HCT116 (cell line): ENCODE results near the gene ARVCF. TPM values are rescaled to one million over a fixed set of nuclear protein-coding genes. Genes with fewer than 3 reads are reported as not detected.

Experiments
- ATAC-seq: fragments of 200-7000 bp; cut with Tn5 transposase; 2 replicates; pipeline ENCODE4 v1.9.1; 2020; ENCODE audit warnings: mild to moderate bottlenecking, moderate library complexity
- BruUV-seq: library from RNA; stranded (reverse); fragments of 400-500 nt; replicated peaks from 2 replicates; lab custom pipeline; 2021; lab: Mats Ljungman, UMichigan
- CTCF ChIA-PET: fragments of 300-600 bp; sonication (Branson Sonifier 250); formaldehyde crosslinking; loops from one replicate; lab custom pipeline; 2021; ENCODE audit warnings: antibody characterized with exemption; lab: Charles Lee
- POLR2A ChIA-PET: fragments of 300-600, 350-600 bp; sonication (Branson Sonifier 250); formaldehyde crosslinking; loops from one replicate; lab custom pipeline; 2021; ENCODE audit warnings: antibody characterized with exemption; lab: Charles Lee
- RAD21 ChIA-PET, 2 experiments: fragments of 300-600 bp; sonication (Branson Sonifier 250); formaldehyde crosslinking; loops; one replicate each; lab custom pipeline; 2023; ENCODE audit warnings: low total read pairs in 2 of 2; ENCODE audit not compliant: uncharacterized antibody in 2 of 2, unreplicated experiment in 2 of 2, low non-redundant PET in 1 of 2; lab: Charles Lee
- DNase-seq: peaks from one replicate; pipeline ENCODE4 v3.0.0-alpha.2; 2010; ENCODE audit warnings: low read depth, low spot score
- H2AFZ ChIP-seq: fragments of 200-600 bp; shearing (Covaris generic), sonication (generic); 2 replicates; pipeline ENCODE4 v1.6.1; 2017; ENCODE audit warnings: low read depth, mixed run types, mixed read lengths, antibody characterized with exemption, low read length; ENCODE audit not compliant: poor library complexity, severe bottlenecking
- H3K27ac ChIP-seq: 2 replicates; pipeline ENCODE4 v1.5.1; 2012; ENCODE audit warnings: low read depth, low read length
- H3K27me3 ChIP-seq: fragments of 200-600 bp; sonication (generic); 2 replicates; pipeline ENCODE4 v1.6.1; 2016; ENCODE audit warnings: mixed run types, low read length, mixed read lengths; ENCODE audit not compliant: insufficient read depth
- H3K36me3 ChIP-seq, 2 experiments: fragments of 200-500 bp in 1 of 2; fragments of 200-600 bp in 1 of 2; sonication (Bioruptor generic) in 1 of 2; sonication (generic) in 1 of 2; 2 replicates each; pipeline versions ENCODE4 v1.5.1 to v1.6.1; 2014 to 2016; ENCODE audit warnings: low read length in 2 of 2, inconsistent platforms in 1 of 2, mixed read lengths in 1 of 2, mixed run types in 1 of 2; ENCODE audit not compliant: insufficient read depth in 2 of 2, control insufficient read depth in 1 of 2
- H3K4me1 ChIP-seq, 2 experiments: fragments of 200-600 bp in 1 of 2; sonication (generic) in 1 of 2; 2 replicates each; pipeline versions ENCODE4 v1.5.1 to v1.6.1; 2012 to 2017; ENCODE audit warnings: low read length in 2 of 2, inconsistent platforms in 1 of 2, mild to moderate bottlenecking in 1 of 2, mixed read lengths in 1 of 2, mixed run types in 1 of 2, moderate library complexity in 1 of 2; ENCODE audit not compliant: insufficient read depth in 2 of 2, control insufficient read depth in 1 of 2
- H3K4me2 ChIP-seq: fragments of 200-600 bp; sonication (generic); 2 replicates; pipeline ENCODE4 v1.6.1; 2017; ENCODE audit warnings: mixed run types, low read length, mixed read lengths
- H3K4me3 ChIP-seq, 2 experiments: fragments of 200-600 bp in 1 of 2; sonication (generic) in 1 of 2; replicated peaks in 1 of 2; 2 replicates each; pipeline ENCODE4 v1.5.1; 2011 to 2016; ENCODE audit warnings: low read length in 2 of 2, control low read depth in 1 of 2, low read depth in 1 of 2, mild to moderate bottlenecking in 1 of 2, mixed read lengths in 1 of 2, mixed run types in 1 of 2
- H3K79me2 ChIP-seq: fragments of 200-600 bp; sonication (generic); 2 replicates; pipeline ENCODE4 v1.6.1; 2017; ENCODE audit warnings: mild to moderate bottlenecking, mixed run types, low read length, moderate library complexity, mixed read lengths; ENCODE audit not compliant: insufficient read depth
- H3K9ac ChIP-seq: fragments of 200-600 bp; sonication (generic); 2 replicates; pipeline ENCODE4 v1.6.1; 2016; ENCODE audit warnings: low read length, mixed read lengths
- H3K9me2 ChIP-seq: fragments of 200-600 bp; sonication (generic), shearing (Covaris generic); 2 replicates; pipeline ENCODE4 v1.6.1; 2017; ENCODE audit warnings: mixed run types, mild to moderate bottlenecking, moderate library complexity; ENCODE audit not compliant: insufficient read depth
- H3K9me3 ChIP-seq, 2 experiments: fragments of 200-500 bp in 1 of 2; fragments of 200-600 bp in 1 of 2; sonication (Bioruptor generic) in 1 of 2; sonication (generic) in 1 of 2; 2 replicates each; pipeline ENCODE4 v1.6.1; 2014 to 2017; ENCODE audit warnings: low read length in 2 of 2, mixed read lengths in 2 of 2, inconsistent platforms in 1 of 2, low read depth in 1 of 2, mild to moderate bottlenecking in 1 of 2, mixed run types in 1 of 2, moderate library complexity in 1 of 2; ENCODE audit not compliant: control insufficient read depth in 1 of 2, insufficient read depth in 1 of 2
- H4K20me1 ChIP-seq: fragments of 200-600 bp; sonication (generic), shearing (Covaris generic); 2 replicates; pipeline ENCODE4 v1.6.1; 2017; ENCODE audit warnings: mixed run types, mild to moderate bottlenecking, moderate library complexity; ENCODE audit not compliant: insufficient read depth
- CBX3 ChIP-seq: IDR thresholded peaks from 2 replicates; pipeline ENCODE4 v1.6.1; 2012; ENCODE audit warnings: low read depth
- CEBPB ChIP-seq: IDR thresholded peaks from 2 replicates; pipeline ENCODE4 v1.6.1; 2012; ENCODE audit warnings: low read depth
- ELF1 ChIP-seq: IDR thresholded peaks from 2 replicates; pipeline ENCODE4 v1.6.1; 2012; ENCODE audit warnings: low read depth, borderline replicate concordance
- EZH2phosphoT487 ChIP-seq: fragments of 200-600 bp; IDR thresholded peaks from 2 replicates; pipeline ENCODE4 v1.6.1; 2018; ENCODE audit warnings: antibody characterized with exemption, borderline replicate concordance
- FOSL1 ChIP-seq: IDR thresholded peaks from 2 replicates; pipeline ENCODE4 v1.6.1; 2012; ENCODE audit warnings: low read depth
- JUND ChIP-seq: IDR thresholded peaks from 2 replicates; pipeline ENCODE4 v1.6.1; 2012
- POLR2A ChIP-seq: IDR thresholded peaks from 2 replicates; pipeline ENCODE4 v1.7.0; 2011; ENCODE audit warnings: borderline replicate concordance; ENCODE audit not compliant: insufficient read depth, insufficient read length; ENCODE audit errors: extremely low read depth
- POLR2AphosphoS5 ChIP-seq: IDR thresholded peaks from 2 replicates; pipeline ENCODE4 v1.6.1; 2011; ENCODE audit warnings: mild to moderate bottlenecking, low read depth, low read length, moderate library complexity
- RAD21 ChIP-seq: IDR thresholded peaks from 2 replicates; pipeline ENCODE4 v1.6.1; 2012; ENCODE audit warnings: low read depth, mild to moderate bottlenecking
- SP1 ChIP-seq: IDR thresholded peaks from 2 replicates; pipeline ENCODE4 v1.6.1; 2012; ENCODE audit warnings: low read depth
- ZFX ChIP-seq: fragments of 450-650 bp; IDR thresholded peaks from 2 replicates; pipeline ENCODE4 v1.6.1; 2017
- ZNF274 ChIP-seq: fragments of 200-500 bp; sonication (Bioruptor generic); IDR thresholded peaks from 2 replicates; pipeline ENCODE4 v1.6.1; 2014; ENCODE audit warnings: mild to moderate bottlenecking, low read depth, low read length, inconsistent platforms
- intact Hi-C: fragments of 100-400 bp; cut with micrococcal nuclease; formaldehyde crosslinking; loops from 2 replicates; pipeline ENCODE4 v1.10.0; 2022
- total RNA-seq: library from RNA; stranded (reverse); gene quantifications from one replicate; pipeline ENCODE4 v1.2.1, GENCODE V29; 2021; ENCODE audit not compliant: unreplicated experiment
- TF ChIP-seq, protein P1 (sequence below), 3 experiments: fragments of 200-600 bp in 1 of 3; sonication (generic) in 1 of 3; IDR thresholded peaks in 2 of 3; conservative IDR thresholded peaks in 1 of 3; 2 replicates each; pipeline ENCODE4 v1.5.1; 2012 to 2017; ENCODE audit warnings: low read depth in 2 of 3, low read length in 2 of 3, antibody characterized with exemption in 1 of 3, borderline replicate concordance in 1 of 3, control low read depth in 1 of 3, mild to moderate bottlenecking in 1 of 3, mixed read lengths in 1 of 3, mixed run types in 1 of 3, moderate library complexity in 1 of 3; ENCODE audit not compliant: insufficient read depth in 1 of 3
- TF ChIP-seq, protein P2 (sequence below): IDR thresholded peaks from 2 replicates; pipeline ENCODE4 v1.6.1; 2012
- TF ChIP-seq, protein P3 (sequence below): IDR thresholded peaks from 2 replicates; pipeline ENCODE4 v1.6.1; 2011; ENCODE audit warnings: mild to moderate bottlenecking, low read length, moderate library complexity; ENCODE audit not compliant: insufficient replicate concordance; ENCODE audit errors: extremely low read depth
- TF ChIP-seq, protein P4 (sequence below): IDR thresholded peaks from 2 replicates; pipeline ENCODE4 v1.6.1; 2012

ARVCF gene
- total RNA-seq, 1 experiment from 2014 or later, result 42.8 TPM

- ATAC-seq, result no peak
- CTCF ChIA-PET, result interaction anchor here (0.9 kb wide), 1 partner anchor 26 kb away, joined by 3 read pairs; no protein-coding TSS in a partner anchor
- BruUV-seq, result no TSS peak
Measured at GRCh38 chr22:19928207-19928606, 88.4 kb downstream of the ARVCF start.

GRCh38 chr22:19927696-19928095, 88.9 kb downstream of the ARVCF start:
- no peak overlapping the region for H3K4me3 ChIP-seq
- ChIA-PET CTCF (no interaction called here), RAD21 (no interaction called here), POLR2A (no interaction called here)
- DNase-seq (no peak), ATAC-seq (no peak)
- H3K9ac ChIP-seq, result no peak overlapping the region
- H3K27me3 ChIP-seq, result no peaks in the 10 kb centered on the region
- H2AFZ ChIP-seq, result no peak overlapping the region
- no peaks in the 10 kb centered on the region for H3K4me1 ChIP-seq
- no peaks in the 10 kb centered on the region for H3K9me3 ChIP-seq
- no peaks in the 10 kb centered on the region for H4K20me1 ChIP-seq
- BruUV-seq, result no TSS peak
- H3K4me2 ChIP-seq, result no peak overlapping the region
- H3K27ac ChIP-seq, result no peak overlapping the region
- intact Hi-C loops, result no loop called here
- H3K36me3 ChIP-seq, result no peaks in the 10 kb centered on the region
- H3K9me2 ChIP-seq, result no peaks in the 10 kb centered on the region
- no peaks in the 10 kb centered on the region for H3K79me2 ChIP-seq
- TF ChIP-seq CBX3 (no peak), FOSL1 (no peak), POLR2A (no peak), EZH2phosphoT487 (no peak), ZFX (no peak), POLR2AphosphoS5 (no peak), JUND (no peak), SP1 (no peak), ZNF274 (no peak)
- TF ChIP-seq, protein P1, sequence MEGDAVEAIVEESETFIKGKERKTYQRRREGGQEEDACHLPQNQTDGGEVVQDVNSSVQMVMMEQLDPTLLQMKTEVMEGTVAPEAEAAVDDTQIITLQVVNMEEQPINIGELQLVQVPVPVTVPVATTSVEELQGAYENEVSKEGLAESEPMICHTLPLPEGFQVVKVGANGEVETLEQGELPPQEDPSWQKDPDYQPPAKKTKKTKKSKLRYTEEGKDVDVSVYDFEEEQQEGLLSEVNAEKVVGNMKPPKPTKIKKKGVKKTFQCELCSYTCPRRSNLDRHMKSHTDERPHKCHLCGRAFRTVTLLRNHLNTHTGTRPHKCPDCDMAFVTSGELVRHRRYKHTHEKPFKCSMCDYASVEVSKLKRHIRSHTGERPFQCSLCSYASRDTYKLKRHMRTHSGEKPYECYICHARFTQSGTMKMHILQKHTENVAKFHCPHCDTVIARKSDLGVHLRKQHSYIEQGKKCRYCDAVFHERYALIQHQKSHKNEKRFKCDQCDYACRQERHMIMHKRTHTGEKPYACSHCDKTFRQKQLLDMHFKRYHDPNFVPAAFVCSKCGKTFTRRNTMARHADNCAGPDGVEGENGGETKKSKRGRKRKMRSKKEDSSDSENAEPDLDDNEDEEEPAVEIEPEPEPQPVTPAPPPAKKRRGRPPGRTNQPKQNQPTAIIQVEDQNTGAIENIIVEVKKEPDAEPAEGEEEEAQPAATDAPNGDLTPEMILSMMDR (IDR thresholded peaks at IDR 0.05 in 2 of 3, conservative IDR thresholded peaks at IDR 0.05 in 1 of 3; ENCODE audit: borderline replicate concordance in 1 of 3, insufficient read depth in 1 of 3, low read depth in 2 of 3, low read length in 2 of 3), result no peak
- TF ChIP-seq, protein P2, sequence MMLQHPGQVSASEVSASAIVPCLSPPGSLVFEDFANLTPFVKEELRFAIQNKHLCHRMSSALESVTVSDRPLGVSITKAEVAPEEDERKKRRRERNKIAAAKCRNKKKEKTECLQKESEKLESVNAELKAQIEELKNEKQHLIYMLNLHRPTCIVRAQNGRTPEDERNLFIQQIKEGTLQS, result no peak
- TF ChIP-seq, protein P3, sequence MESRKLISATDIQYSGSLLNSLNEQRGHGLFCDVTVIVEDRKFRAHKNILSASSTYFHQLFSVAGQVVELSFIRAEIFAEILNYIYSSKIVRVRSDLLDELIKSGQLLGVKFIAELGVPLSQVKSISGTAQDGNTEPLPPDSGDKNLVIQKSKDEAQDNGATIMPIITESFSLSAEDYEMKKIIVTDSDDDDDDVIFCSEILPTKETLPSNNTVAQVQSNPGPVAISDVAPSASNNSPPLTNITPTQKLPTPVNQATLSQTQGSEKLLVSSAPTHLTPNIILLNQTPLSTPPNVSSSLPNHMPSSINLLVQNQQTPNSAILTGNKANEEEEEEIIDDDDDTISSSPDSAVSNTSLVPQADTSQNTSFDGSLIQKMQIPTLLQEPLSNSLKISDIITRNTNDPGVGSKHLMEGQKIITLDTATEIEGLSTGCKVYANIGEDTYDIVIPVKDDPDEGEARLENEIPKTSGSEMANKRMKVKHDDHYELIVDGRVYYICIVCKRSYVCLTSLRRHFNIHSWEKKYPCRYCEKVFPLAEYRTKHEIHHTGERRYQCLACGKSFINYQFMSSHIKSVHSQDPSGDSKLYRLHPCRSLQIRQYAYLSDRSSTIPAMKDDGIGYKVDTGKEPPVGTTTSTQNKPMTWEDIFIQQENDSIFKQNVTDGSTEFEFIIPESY, result no peak

More at GRCh38 chr22:19928207-19928606, 88.4 kb downstream of the ARVCF start:
- Histone ChIP-seq H3K79me2 (no peaks in the 10 kb centered on the region), H3K9ac (no peak overlapping the region), H3K36me3 (no peaks in the 10 kb centered on the region), H3K27me3 (no peaks in the 10 kb centered on the region), H2AFZ (no peak overlapping the region), H3K4me2 (no peak overlapping the region), H3K4me3 (no peak overlapping the region), H3K9me2 (no peaks in the 10 kb centered on the region), H3K27ac (no peak overlapping the region), H3K4me1 (no peaks in the 10 kb centered on the region), H4K20me1 (no peaks in the 10 kb centered on the region), H3K9me3 (no peaks in the 10 kb centered on the region)
- POLR2A ChIA-PET, result no interaction called here
- intact Hi-C loops, result no loop called here
- DNase-seq, result no peak
- TF ChIP-seq EZH2phosphoT487 (no peak), CBX3 (no peak), ZNF274 (no peak), CEBPB (no peak), RAD21 (no peak), ELF1 (no peak), SP1 (no peak), POLR2A (no peak)
- TF ChIP-seq, protein P4, sequence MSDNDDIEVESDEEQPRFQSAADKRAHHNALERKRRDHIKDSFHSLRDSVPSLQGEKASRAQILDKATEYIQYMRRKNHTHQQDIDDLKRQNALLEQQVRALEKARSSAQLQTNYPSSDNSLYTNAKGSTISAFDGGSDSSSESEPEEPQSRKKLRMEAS, result no peak
- TF ChIP-seq, protein P2, result no peak
- RAD21 ChIA-PET, result no interaction called here
